Measurements from ENCODE around the gene NLRC5.

NLRC5 gene

DNA sequence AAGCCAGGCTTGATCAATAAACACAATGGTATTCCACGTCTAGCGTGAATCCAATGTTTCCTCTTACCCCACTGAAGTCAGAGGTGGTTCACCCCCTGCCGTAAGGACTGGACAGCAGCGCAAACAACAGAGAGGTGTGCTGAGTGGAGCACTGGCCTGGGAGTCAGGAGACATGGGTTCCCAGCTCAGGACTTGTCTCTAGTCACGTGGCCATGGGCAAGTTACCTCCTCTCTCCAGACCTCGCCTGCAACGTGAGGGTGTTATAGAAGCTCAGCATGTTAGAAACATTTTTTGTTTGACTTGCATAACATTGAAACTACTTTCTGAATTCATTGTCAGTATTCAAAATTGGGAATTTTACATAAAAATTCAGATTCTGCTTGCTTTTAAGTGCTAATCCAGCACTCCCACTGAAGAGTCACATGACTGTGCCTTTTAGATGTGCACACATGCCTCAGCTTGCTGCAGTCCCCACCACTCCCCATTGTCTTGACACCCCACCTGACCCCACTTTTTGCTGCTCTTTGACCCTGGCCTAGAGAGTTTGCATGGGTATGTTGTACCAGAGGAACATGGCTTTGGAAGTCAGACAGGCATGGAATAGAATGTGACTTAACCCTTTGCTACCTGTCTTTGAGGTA, 94.2 kb downstream of the NLRC5 start:
- DNase-seq, result no peak
- Histone ChIP-seq H3K9me3 (ENCODE audit: severe bottlenecking) (no peaks in the 10 kb centered on the region), H3K27ac (no peak overlapping the region), H3K27me3 (ENCODE audit: insufficient read depth, low read depth, severe bottlenecking) (no peaks in the 10 kb centered on the region), H3K36me3 (no peaks in the 10 kb centered on the region), H3K4me3 (ENCODE audit: low read depth, low read length) (no peak overlapping the region)
- TF ChIP-seq, protein P1, sequence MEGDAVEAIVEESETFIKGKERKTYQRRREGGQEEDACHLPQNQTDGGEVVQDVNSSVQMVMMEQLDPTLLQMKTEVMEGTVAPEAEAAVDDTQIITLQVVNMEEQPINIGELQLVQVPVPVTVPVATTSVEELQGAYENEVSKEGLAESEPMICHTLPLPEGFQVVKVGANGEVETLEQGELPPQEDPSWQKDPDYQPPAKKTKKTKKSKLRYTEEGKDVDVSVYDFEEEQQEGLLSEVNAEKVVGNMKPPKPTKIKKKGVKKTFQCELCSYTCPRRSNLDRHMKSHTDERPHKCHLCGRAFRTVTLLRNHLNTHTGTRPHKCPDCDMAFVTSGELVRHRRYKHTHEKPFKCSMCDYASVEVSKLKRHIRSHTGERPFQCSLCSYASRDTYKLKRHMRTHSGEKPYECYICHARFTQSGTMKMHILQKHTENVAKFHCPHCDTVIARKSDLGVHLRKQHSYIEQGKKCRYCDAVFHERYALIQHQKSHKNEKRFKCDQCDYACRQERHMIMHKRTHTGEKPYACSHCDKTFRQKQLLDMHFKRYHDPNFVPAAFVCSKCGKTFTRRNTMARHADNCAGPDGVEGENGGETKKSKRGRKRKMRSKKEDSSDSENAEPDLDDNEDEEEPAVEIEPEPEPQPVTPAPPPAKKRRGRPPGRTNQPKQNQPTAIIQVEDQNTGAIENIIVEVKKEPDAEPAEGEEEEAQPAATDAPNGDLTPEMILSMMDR (IDR thresholded peaks at IDR 0.05; ENCODE audit: low read depth, low read length), result no peak

DNA sequence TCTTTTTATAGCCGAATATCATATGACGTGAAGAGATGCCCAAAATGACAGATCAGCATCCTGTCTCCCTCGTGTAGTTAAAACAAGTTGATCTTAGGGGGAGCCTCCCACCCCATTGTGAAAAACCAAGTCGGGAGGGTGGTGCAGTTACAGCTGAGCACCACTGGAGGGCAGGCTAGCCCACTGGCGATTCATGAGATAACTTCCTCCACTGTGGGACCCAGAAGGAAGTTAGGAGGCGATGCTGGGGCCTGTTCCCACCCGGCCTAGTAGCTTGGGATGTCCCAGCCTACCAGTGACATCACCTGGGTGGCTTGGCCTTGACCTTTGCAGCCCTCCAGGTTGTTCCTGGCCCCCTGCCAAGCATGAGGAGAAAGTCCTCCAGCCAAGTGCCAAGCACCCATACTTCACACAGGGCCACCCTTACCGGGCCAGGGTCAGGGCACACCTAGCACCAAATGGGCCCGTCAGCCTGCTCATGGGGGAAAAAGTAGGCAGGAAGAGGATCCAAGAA, 95.0 kb downstream of the NLRC5 start:
- no peak overlapping the region for H3K27ac ChIP-seq

DNA sequence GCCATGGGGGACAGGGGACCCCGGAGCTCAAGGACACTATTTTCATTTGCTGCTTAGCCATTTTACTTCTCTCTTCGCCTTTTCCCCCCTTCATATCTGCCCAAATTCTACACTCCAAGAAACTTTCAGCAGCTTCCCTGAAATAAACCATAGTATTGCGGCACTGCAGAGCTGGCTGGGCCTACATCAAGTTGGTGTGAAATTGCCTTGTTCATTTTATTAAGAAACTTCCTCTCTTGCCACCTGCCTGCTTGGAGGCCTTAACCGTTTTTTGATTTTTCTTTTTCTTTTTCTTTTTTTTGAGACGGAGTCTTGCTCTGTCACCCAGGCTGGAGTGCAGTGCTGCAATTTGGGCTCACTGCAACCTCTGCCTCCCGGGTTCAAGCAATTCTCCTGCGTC, 95.6 kb downstream of the NLRC5 start:
- DNase-seq, result no peak
- no peak overlapping the region for H3K27ac ChIP-seq

More for the DNA sequence above, 95.0 kb downstream of the NLRC5 start:
- no peaks in the 10 kb centered on the region for H3K9me3 ChIP-seq (ENCODE audit: severe bottlenecking)
- H3K27me3 ChIP-seq (ENCODE audit: insufficient read depth, low read depth, severe bottlenecking), result no peaks in the 10 kb centered on the region
- H3K36me3 ChIP-seq, result no peaks in the 10 kb centered on the region
- H3K4me3 ChIP-seq (ENCODE audit: low read depth, low read length), result no peak overlapping the region
- DNase-seq, result peak; percentile 68
- TF ChIP-seq, protein P1 (IDR thresholded peaks at IDR 0.05; ENCODE audit: low read depth, low read length), result peak; percentile 94

DNA sequence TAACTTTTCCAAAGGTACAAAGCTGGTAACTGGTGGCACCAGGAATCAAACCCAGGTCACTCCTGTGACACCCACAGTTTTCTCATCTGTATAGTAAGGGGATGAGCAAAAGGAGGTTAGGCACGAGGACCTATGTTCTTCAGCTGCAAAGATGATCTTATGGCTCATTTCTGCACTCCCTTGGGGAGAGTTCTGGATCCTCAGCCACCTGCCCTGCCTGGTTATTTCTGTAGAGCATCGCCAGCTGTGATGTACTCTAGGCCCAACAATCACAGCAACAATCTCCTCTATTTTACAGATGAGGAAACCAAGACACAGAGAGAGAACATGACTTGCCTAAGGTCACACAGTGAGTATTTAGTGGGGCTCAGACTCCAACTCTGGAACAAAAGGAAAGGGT, 97.6 kb downstream of the NLRC5 start:
- Histone ChIP-seq H3K27ac (no peak overlapping the region), H3K4me3 (ENCODE audit: low read depth, low read length) (no peak overlapping the region), H3K9me3 (ENCODE audit: severe bottlenecking) (no peaks in the 10 kb centered on the region), H3K36me3 (no peaks in the 10 kb centered on the region), H3K27me3 (ENCODE audit: insufficient read depth, low read depth, severe bottlenecking) (no peaks in the 10 kb centered on the region)
- TF ChIP-seq, protein P1 (IDR thresholded peaks at IDR 0.05; ENCODE audit: low read depth, low read length), result no peak
- no peak for DNase-seq

More for the DNA sequence above, 95.6 kb downstream of the NLRC5 start:
- Histone ChIP-seq H3K27me3 (ENCODE audit: insufficient read depth, low read depth, severe bottlenecking) (no peaks in the 10 kb centered on the region), H3K9me3 (ENCODE audit: severe bottlenecking) (no peaks in the 10 kb centered on the region), H3K4me3 (ENCODE audit: low read depth, low read length) (no peak overlapping the region), H3K36me3 (no peaks in the 10 kb centered on the region)
- TF ChIP-seq, protein P1 (IDR thresholded peaks at IDR 0.05; ENCODE audit: low read depth, low read length), result no peak

DNA sequence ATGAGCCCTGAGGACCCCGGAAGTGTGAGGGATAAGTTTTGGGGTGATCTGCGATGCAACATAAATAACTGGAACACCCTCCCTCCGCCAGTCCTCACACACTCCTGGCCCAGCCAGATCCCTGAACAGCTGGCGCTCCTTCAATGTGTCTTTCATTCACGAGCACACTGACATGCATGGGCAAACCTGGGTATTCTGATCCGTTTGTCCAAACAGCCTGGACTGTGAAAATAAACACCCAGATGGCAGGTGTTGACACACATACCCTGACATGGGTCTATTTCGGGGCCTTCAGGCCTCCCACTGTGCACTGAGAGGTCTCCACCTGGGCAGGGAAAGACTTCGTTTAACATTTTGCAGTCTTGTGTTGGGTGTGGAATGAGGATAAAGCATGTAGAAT, 100.0 kb downstream of the NLRC5 start:
- Histone ChIP-seq H3K9me3 (ENCODE audit: severe bottlenecking) (no peaks in the 10 kb centered on the region), H3K27ac (no peak overlapping the region), H3K27me3 (ENCODE audit: insufficient read depth, low read depth, severe bottlenecking) (no peaks in the 10 kb centered on the region), H3K36me3 (no peaks in the 10 kb centered on the region), H3K4me3 (ENCODE audit: low read depth, low read length) (no peak overlapping the region)
- TF ChIP-seq, protein P1 (IDR thresholded peaks at IDR 0.05; ENCODE audit: low read depth, low read length), result no peak
- DNase-seq, result no peak

Measured in WERI-Rb-1 (cell line).